ENCODE measurements around the gene NDE1. TPM values are rescaled to one million over a fixed set of nuclear protein-coding genes. Genes with fewer than 3 reads are reported as not detected.
"Not testable (repeated sequence)": the region's sequence is repeated elsewhere in the genome, so short reads cannot be mapped to it uniquely, and the experiment has no call there.

NDE1 gene
- total RNA-seq, 2 donors from 2014 or later, result 34.3 to 39.3 TPM

GRCh38 chr16:15721018-15721417, 71.0 kb downstream of the NDE1 start:
- no peak for TF ChIP-seq POLR2A (IDR thresholded peaks at IDR 0.05)
- intact Hi-C loops (cut with DNase I), result no loop called here
- 94% methylated on average over 14 of the region's 14 CpGs for WGBS
- Histone ChIP-seq H3K27ac (no peak overlapping the region), H3K4me3 (no peak overlapping the region), H3K27me3 (replicated peaks; ENCODE audit: insufficient read depth) (no peaks in the 10 kb centered on the region), H3K36me3 (peaks cover 13 to 17% of the 10 kb centered on the region in 2 donors), H3K4me1 (replicated peaks) (no peaks in the 10 kb centered on the region), H3K9me3 (no peaks in the 10 kb centered on the region)
- no peak for DNase-seq (ENCODE audit: low spot score)

- 73% methylated on average over 7 of the region's 7 CpGs for WGBS
- no peaks in the 10 kb centered on the region for H3K4me1 ChIP-seq (replicated peaks)
- DNase-seq (ENCODE audit: low spot score), result no peak
- H3K9me3 ChIP-seq, result no peaks in the 10 kb centered on the region
- intact Hi-C loops (cut with DNase I), result no loop called here
- TF ChIP-seq POLR2AphosphoS5 (IDR thresholded peaks at IDR 0.05) (no peak), CTCF (IDR thresholded peaks at IDR 0.05) (no peak), POLR2A (IDR thresholded peaks at IDR 0.05) (no peak)
- peaks cover 9 to 17% of the 10 kb centered on the region in 2 donors for H3K36me3 ChIP-seq
- H3K4me3 ChIP-seq, result no peak overlapping the region
- H3K27ac ChIP-seq, result no peak overlapping the region
- no peaks in the 10 kb centered on the region for H3K27me3 ChIP-seq (replicated peaks; ENCODE audit: insufficient read depth)
Measured at GRCh38 chr16:15723808-15724207, 73.8 kb downstream of the NDE1 start.

- intact Hi-C loops (cut with DNase I), result no loop called here
- H3K36me3 ChIP-seq, result peaks cover 9 to 17% of the 10 kb centered on the region in 2 donors
- 81% methylated on average over 5 of the region's 5 CpGs for WGBS
- no peak for DNase-seq (ENCODE audit: low spot score)
- no peaks in the 10 kb centered on the region for H3K27me3 ChIP-seq (replicated peaks; ENCODE audit: insufficient read depth)
- H3K4me1 ChIP-seq (replicated peaks), result no peaks in the 10 kb centered on the region
- no peak overlapping the region for H3K27ac ChIP-seq
- H3K4me3 ChIP-seq, result no peak overlapping the region
- TF ChIP-seq CTCF (IDR thresholded peaks at IDR 0.05), result no peak
- TF ChIP-seq POLR2AphosphoS5 (IDR thresholded peaks at IDR 0.05), result no peak
- no peak for TF ChIP-seq POLR2A (IDR thresholded peaks at IDR 0.05)
- H3K9me3 ChIP-seq, result no peaks in the 10 kb centered on the region
Measured at GRCh38 chr16:15725641-15726240, 75.7 kb downstream of the NDE1 start.

GRCh38 chr16:15726715-15727114, 76.7 kb downstream of the NDE1 start:
- H3K27ac ChIP-seq, result no peak overlapping the region
- no peak for DNase-seq (ENCODE audit: low spot score)
- intact Hi-C loops (cut with DNase I), result no loop called here
- no peak overlapping the region for H3K4me3 ChIP-seq
- H3K9me3 ChIP-seq, result no peaks in the 10 kb centered on the region
- no peaks in the 10 kb centered on the region for H3K27me3 ChIP-seq (replicated peaks; ENCODE audit: insufficient read depth)
- no peaks in the 10 kb centered on the region for H3K4me1 ChIP-seq (replicated peaks)
- TF ChIP-seq CTCF (IDR thresholded peaks at IDR 0.05) (no peak), POLR2A (IDR thresholded peaks at IDR 0.05) (no peak), POLR2AphosphoS5 (IDR thresholded peaks at IDR 0.05) (no peak)
- 81% methylated on average over 18 of the region's 18 CpGs for WGBS
- peaks cover 6 to 17% of the 10 kb centered on the region in 2 donors for H3K36me3 ChIP-seq

- DNase-seq (ENCODE audit: low spot score); H3K4me3 ChIP-seq; intact Hi-C loops (cut with DNase I); H3K27me3 ChIP-seq (replicated peaks; ENCODE audit: insufficient read depth); H3K4me1 ChIP-seq (replicated peaks); H3K9me3 ChIP-seq; H3K27ac ChIP-seq: not testable (repeated sequence)
- peaks cover 6 to 17% of the 10 kb centered on the region in 2 donors for H3K36me3 ChIP-seq
- WGBS, result 95% methylated on average over 5 of the region's 5 CpGs
Measured at GRCh38 chr16:15727697-15728096, 77.7 kb downstream of the NDE1 start.

- no peak overlapping the region for H3K27ac ChIP-seq
- 91% methylated on average over 7 of the region's 7 CpGs for WGBS
- H3K4me3 ChIP-seq, result no peak overlapping the region
- no peaks in the 10 kb centered on the region for H3K27me3 ChIP-seq (replicated peaks; ENCODE audit: insufficient read depth)
- TF ChIP-seq CTCF (IDR thresholded peaks at IDR 0.05) (no peak), POLR2AphosphoS5 (IDR thresholded peaks at IDR 0.05) (no peak), POLR2A (IDR thresholded peaks at IDR 0.05) (no peak)
- H3K36me3 ChIP-seq, result peaks cover 6 to 14% of the 10 kb centered on the region in 2 donors
- H3K9me3 ChIP-seq, result no peaks in the 10 kb centered on the region
- intact Hi-C loops (cut with DNase I), result no loop called here
- no peak for DNase-seq (ENCODE audit: low spot score)
- H3K4me1 ChIP-seq (replicated peaks), result no peaks in the 10 kb centered on the region
Measured at GRCh38 chr16:15729152-15729551, 79.1 kb downstream of the NDE1 start.

All from prostate gland (tissue), 2 donors.